H1 (cell line): ENCODE data around the gene SMCHD1. TPM values are rescaled to one million over a fixed set of nuclear protein-coding genes. Genes with fewer than 3 reads are reported as not detected.

ENCODE experiments used
- CTCF ChIA-PET: fragments of 300-600 bp; sonication (Branson Sonifier 250); formaldehyde crosslinking; loops from one replicate; lab custom pipeline; 2021; ENCODE audit not compliant: partially characterized antibody; lab: Charles Lee
- POLR2A ChIA-PET: fragments of 300-600 bp; sonication (Branson Sonifier 250); formaldehyde crosslinking; loops from one replicate; lab custom pipeline; 2021; ENCODE audit warnings: inconsistent platforms; ENCODE audit not compliant: partially characterized antibody; lab: Charles Lee
- DNase-seq, 2 experiments: peaks; one replicate each; pipeline versions ENCODE4 v3.0.0 to v3.0.0-alpha.2; 2010 to 2022; ENCODE audit warnings: low spot score in 2 of 2, low read depth in 1 of 2, mixed read lengths in 1 of 2
- FAIRE-seq: peaks from 2 replicates; lab custom pipeline; 2011; peaks lifted over from hg19 to GRCh38; lab: Jason Lieb, UNC
- H2AFZ ChIP-seq: 2 replicates; pipeline ENCODE4 v1.8.1; 2012; ENCODE audit warnings: low read length, inconsistent platforms
- H2AK5ac ChIP-seq: 2 replicates; pipeline ENCODE4 v1.6.1; 2013; ENCODE audit warnings: low read depth, low read length
- H2BK120ac ChIP-seq: replicated peaks from 2 replicates; pipeline ENCODE3; 2013; ENCODE audit warnings: low read depth, low read length, inconsistent platforms
- H2BK12ac ChIP-seq: 2 replicates; pipeline ENCODE4 v1.6.1; 2013; ENCODE audit warnings: low read depth, low read length
- H2BK15ac ChIP-seq: 2 replicates; pipeline ENCODE4 v1.6.1; 2013; ENCODE audit warnings: low read length
- H2BK20ac ChIP-seq: 2 replicates; pipeline ENCODE4 v1.6.1; 2013; ENCODE audit warnings: low read length
- H2BK5ac ChIP-seq: 2 replicates; pipeline ENCODE4 v1.6.1; 2013; ENCODE audit warnings: low read depth, low read length
- H3K14ac ChIP-seq: 2 replicates; pipeline ENCODE4 v1.6.1; 2013; ENCODE audit warnings: inconsistent platforms; ENCODE audit not compliant: insufficient read length
- H3K18ac ChIP-seq: 2 replicates; pipeline ENCODE4 v1.6.1; 2013; ENCODE audit warnings: low read length; ENCODE audit errors: extremely low read depth
- H3K23ac ChIP-seq: 2 replicates; pipeline ENCODE4 v1.6.1; 2013; ENCODE audit warnings: inconsistent platforms; ENCODE audit not compliant: insufficient read length
- H3K23me2 ChIP-seq: 2 replicates; pipeline ENCODE4 v1.6.1; 2013; ENCODE audit warnings: low read depth, low read length
- H3K27ac ChIP-seq: 2 replicates; pipeline ENCODE4 v1.6.1; 2011; ENCODE audit warnings: low read depth, low read length, inconsistent platforms
- H3K27me3 ChIP-seq, 4 experiments: replicated peaks in 1 of 4; 1 replicate in 1 of 4; 2 replicates in 3 of 4; pipeline versions ENCODE4 v1.6.1 to v1.8.1; 2011 to 2013; ENCODE audit warnings: low read length in 3 of 4, mild to moderate bottlenecking in 3 of 4, inconsistent platforms in 2 of 4, mixed read lengths in 2 of 4, moderate library complexity in 1 of 4; ENCODE audit not compliant: control insufficient read depth in 3 of 4, insufficient read depth in 3 of 4; ENCODE audit errors: extremely low read depth in 1 of 4
- H3K36me3 ChIP-seq, 4 experiments: 2 replicates each; pipeline versions ENCODE4 v1.6.1 to v1.8.1; 2011 to 2013; ENCODE audit warnings: mild to moderate bottlenecking in 4 of 4, low read length in 3 of 4, moderate library complexity in 2 of 4, control low read depth in 1 of 4, inconsistent platforms in 1 of 4; ENCODE audit not compliant: insufficient read depth in 4 of 4, control insufficient read depth in 2 of 4
- H3K4ac ChIP-seq: replicated peaks from 2 replicates; pipeline ENCODE3; 2013; ENCODE audit warnings: low read length, low read depth, mixed read lengths, inconsistent platforms; ENCODE audit not compliant: insufficient read length
- H3K4me1 ChIP-seq, 4 experiments: replicated peaks in 1 of 4; 1 replicate in 1 of 4; 2 replicates in 3 of 4; pipeline versions ENCODE4 v1.6.1 to v1.8.1; 2011 to 2013; ENCODE audit warnings: low read length in 3 of 4, inconsistent platforms in 2 of 4, mixed read lengths in 1 of 4; ENCODE audit not compliant: insufficient read depth in 4 of 4, control insufficient read depth in 3 of 4
- H3K4me2 ChIP-seq, 2 experiments: 2 replicates each; pipeline versions ENCODE4 v1.6.1 to v1.8.1; 2011 to 2013; ENCODE audit warnings: low read depth in 2 of 2, low read length in 2 of 2, control low read depth in 1 of 2, inconsistent platforms in 1 of 2, mild to moderate bottlenecking in 1 of 2; ENCODE audit not compliant: insufficient read depth in 1 of 2
- H3K4me3 ChIP-seq, 4 experiments: fragments of 200-600, 300-600 bp in 1 of 4; sonication (generic), shearing (Covaris generic), sonication (Bioruptor Twin) in 1 of 4; 2 replicates each; pipeline versions ENCODE4 v1.5.1 to v1.8.1; 2011 to 2016; ENCODE audit warnings: low read length in 4 of 4, low read depth in 3 of 4, control low read depth in 2 of 4, inconsistent platforms in 2 of 4, mild to moderate bottlenecking in 2 of 4, mixed read lengths in 1 of 4, moderate library complexity in 1 of 4; ENCODE audit not compliant: insufficient read depth in 2 of 4; ENCODE audit errors: extremely low read depth in 1 of 4
- H3K56ac ChIP-seq: replicated peaks from 2 replicates; pipeline ENCODE3; 2013; ENCODE audit warnings: low read depth, mild to moderate bottlenecking, mixed read lengths, low read length, inconsistent platforms; ENCODE audit not compliant: insufficient read length
- H3K79me1 ChIP-seq: 2 replicates; pipeline ENCODE4 v1.6.1; 2013; ENCODE audit warnings: low read depth, low read length, control low read depth
- H3K79me2 ChIP-seq, 2 experiments: 2 replicates each; pipeline versions ENCODE4 v1.6.1 to v1.8.1; 2012 to 2013; ENCODE audit warnings: low read length in 2 of 2, mild to moderate bottlenecking in 2 of 2, inconsistent platforms in 1 of 2; ENCODE audit not compliant: insufficient read depth in 2 of 2, control insufficient read depth in 1 of 2
- H3K9ac ChIP-seq, 4 experiments: replicated peaks in 1 of 4; 1 replicate in 1 of 4; 2 replicates in 3 of 4; pipeline versions ENCODE4 v1.6.1 to v1.8.1; 2011 to 2013; ENCODE audit warnings: low read depth in 3 of 4, low read length in 3 of 4, control low read depth in 2 of 4, mild to moderate bottlenecking in 2 of 4, moderate library complexity in 2 of 4, inconsistent platforms in 1 of 4; ENCODE audit errors: extremely low read depth in 1 of 4
- H3K9me3 ChIP-seq, 2 experiments: 2 replicates each; pipeline versions ENCODE4 v1.6.1 to v1.8.1; 2012 to 2013; ENCODE audit warnings: mild to moderate bottlenecking in 2 of 2, moderate library complexity in 2 of 2, control low read depth in 1 of 2, inconsistent platforms in 1 of 2, low read depth in 1 of 2, low read length in 1 of 2, mixed read lengths in 1 of 2; ENCODE audit not compliant: insufficient read depth in 2 of 2
- H4K20me1 ChIP-seq, 2 experiments: replicated peaks in 1 of 2; 2 replicates each; pipeline versions ENCODE3 to v1.8.1; 2011 to 2013; ENCODE audit warnings: inconsistent platforms in 2 of 2, low read length in 2 of 2, mild to moderate bottlenecking in 1 of 2; ENCODE audit not compliant: insufficient read depth in 2 of 2, control insufficient read depth in 1 of 2
- H4K5ac ChIP-seq: 2 replicates; pipeline ENCODE4 v1.6.1; 2013; ENCODE audit warnings: low read length, low read depth, mixed read lengths, inconsistent platforms; ENCODE audit not compliant: insufficient read length
- H4K8ac ChIP-seq: 2 replicates; pipeline ENCODE4 v1.8.0; 2013; ENCODE audit warnings: mild to moderate bottlenecking, moderate library complexity, low read length, inconsistent platforms; ENCODE audit not compliant: insufficient read depth; ENCODE audit errors: extremely low read depth
- H4K91ac ChIP-seq: replicated peaks from 2 replicates; pipeline ENCODE3; 2013; ENCODE audit warnings: low read length, mixed read lengths, inconsistent platforms; ENCODE audit not compliant: insufficient read length
- CBX5 ChIP-seq: fragments of 300-800, 300-1000 bp; sonication (generic); IDR thresholded peaks from 2 replicates; pipeline ENCODE4 v1.7.1; 2016; ENCODE audit warnings: antibody characterized with exemption, low read length, low read depth
- CREB1 ChIP-seq: IDR thresholded peaks from 2 replicates; pipeline ENCODE4 v1.6.1; 2012; ENCODE audit warnings: inconsistent platforms
- EGR1 ChIP-seq: IDR thresholded peaks from 2 replicates; pipeline ENCODE4 v1.6.1; 2011; ENCODE audit warnings: low read depth, low read length, borderline replicate concordance
- POLR2AphosphoS5 ChIP-seq: IDR thresholded peaks from 2 replicates; pipeline ENCODE4 v1.6.1; 2011; ENCODE audit warnings: low read depth, low read length
- WGBS, 2 experiments: shearing (Covaris generic) in 1 of 2; methylation state at CpG; one replicate each; pipeline versions ENCODE4 v1.1.6 to v1.1.7; 2013 to 2015; ENCODE audit warnings: low lambda C conversion rate in 2 of 2, mixed read lengths in 2 of 2, inconsistent platforms in 1 of 2, low coverage in 1 of 2, missing lambda C conversion rate in 1 of 2; ENCODE audit not compliant: insufficient replicate concordance in 2 of 2, insufficient coverage in 1 of 2, insufficient read length in 1 of 2; ENCODE audit errors: extremely low coverage in 1 of 2, missing lambda C conversion rate in 1 of 2; 5-methylcytosine and 5-hydroxymethylcytosine counted together
- polyA plus RNA-seq, 7 experiments: library from polyadenylated mRNA; depleted of rRNA in 3 of 7; stranded (reverse) in 5 of 7; unstranded in 2 of 7; fragments of >200 nt in 5 of 7; fragments of 200-250 nt in 2 of 7; gene quantifications; 1 replicate in 5 of 7; 2 replicates in 1 of 7; 4 replicates in 1 of 7; pipeline versions ENCODE4 v1.2.1 to v1.2.3, GENCODE V29; 2011 to 2013; ENCODE audit warnings: missing spikeins in 2 of 7, mixed read lengths in 2 of 7
- total RNA-seq: library from RNA; stranded (reverse); fragmentation: NEBNext Ultra II Directional; extraction: Animal tissue kit (Norgen Biotek cat#: 25700); gene quantifications from 2 replicates; pipeline ENCODE4 v1.2.1, GENCODE V29; 2021

The SMCHD1 gene
- total and polyA plus RNA-seq, 2 of the 8 experiments (the other 6 are each of a cell fraction or from before 2014, with no cell fraction given): 9.3 to 32.0 TPM

DNA sequence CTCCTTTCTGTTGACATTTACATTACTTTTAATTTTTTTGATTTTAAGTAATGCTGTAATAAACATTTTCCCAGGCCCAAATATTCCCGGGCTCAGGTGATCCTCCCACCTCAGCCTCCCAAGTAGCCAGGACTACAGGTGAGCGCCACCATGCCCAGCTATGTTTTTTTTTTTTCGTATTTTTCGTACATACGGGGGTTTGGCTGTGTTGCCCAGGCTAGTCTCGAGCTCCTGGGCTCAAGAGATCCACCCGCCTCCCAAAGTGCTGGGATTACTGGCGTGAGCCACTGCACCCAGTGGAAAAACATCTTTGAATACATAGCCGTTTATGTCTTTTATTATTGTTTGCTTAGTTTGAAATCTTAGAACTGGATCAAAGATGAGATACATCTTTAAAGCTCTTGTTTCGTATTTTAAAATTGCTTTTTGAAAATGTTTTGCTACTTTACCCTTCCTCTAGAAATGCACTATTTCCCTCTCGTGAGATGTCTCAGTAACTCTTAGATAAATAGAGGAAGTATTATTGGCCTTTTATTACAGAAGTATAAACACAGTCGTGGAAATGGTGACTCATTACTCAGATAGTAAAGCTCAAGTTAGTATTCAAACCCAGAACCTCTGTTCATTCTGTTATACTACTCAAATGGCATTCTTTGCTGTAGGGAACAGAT is 2.4 kb downstream of the SMCHD1 start:
- ChIA-PET POLR2A (interaction anchor here (0.6 kb wide), 1 partner anchor 47 kb away, joined by 3 read pairs; no protein-coding TSS in a partner anchor), CTCF (no interaction called here)
- no peak overlapping the region for H3K4ac ChIP-seq
- H3K4me1 ChIP-seq: peaks cover 0 to 9% (median 4%) of the 10 kb centered on the region in 4 experiments; a peak in 5 of 7 replicates
- H4K8ac ChIP-seq: no peak overlapping the region
- H4K91ac ChIP-seq: no peak overlapping the region
- no peak overlapping the region for H2BK15ac ChIP-seq
- H3K56ac ChIP-seq: no peak overlapping the region
- peaks cover 9 to 13% of the 10 kb centered on the region in 2 experiments for H4K20me1 ChIP-seq
- H3K14ac ChIP-seq: no peak overlapping the region
- peaks cover 0 to 59% of the 10 kb centered on the region in 2 experiments; a peak in 2 of 4 replicates for H3K79me2 ChIP-seq
- H3K27me3 ChIP-seq: peaks cover 3 to 13% (median 11%) of the 10 kb centered on the region in 4 experiments; a peak in 5 of 7 replicates
- H3K23ac ChIP-seq: no peak overlapping the region
- no peak for DNase-seq
- no peak overlapping the region for H2BK20ac ChIP-seq
- no peak overlapping the region for H3K27ac ChIP-seq
- peak overlapping the region in 1 of 4 experiments; percentile 2; a peak in 2 of 8 replicates for H3K4me3 ChIP-seq
- no peak overlapping the region for H3K18ac ChIP-seq
- WGBS, 2 experiments: 89% methylated on average over 12 of the region's 12 CpGs; no CpG with 5 or more reads in 1 of the 2 experiments
- no peak overlapping the region for H3K9ac ChIP-seq
- no peak overlapping the region for H2AK5ac ChIP-seq
- FAIRE-seq: no peak
- peaks cover 6% of the 10 kb centered on the region; the same call in 1 of the 2 replicates for H3K79me1 ChIP-seq
- no peak overlapping the region for H2AFZ ChIP-seq
- TF ChIP-seq POLR2AphosphoS5: no peak
- TF ChIP-seq EGR1: no peak
- TF ChIP-seq CREB1: no peak
- no peak for TF ChIP-seq CBX5
- peak overlapping the region in 1 of 2 experiments; percentile 91; a peak in 1 of 4 replicates for H3K4me2 ChIP-seq
- no peak overlapping the region for H4K5ac ChIP-seq
- H3K23me2 ChIP-seq: peaks cover 21% of the 10 kb centered on the region
- no peak overlapping the region for H2BK120ac ChIP-seq
- no peaks in the 10 kb centered on the region for H3K9me3 ChIP-seq
- H2BK5ac ChIP-seq: no peak overlapping the region
- H3K36me3 ChIP-seq: no peaks in the 10 kb centered on the region
- no peak overlapping the region for H2BK12ac ChIP-seq
